GM12864 (cell line): ENCODE results near the gene ZNF763.
"Not testable (repeated sequence)": the region's sequence is repeated elsewhere in the genome, so short reads cannot be mapped to it uniquely, and the experiment has no call there.

ENCODE experiments used
- DNase-seq: peaks from one replicate; pipeline ENCODE4 v3.0.0-alpha.2; 2011; ENCODE audit warnings: low read depth
- H3K4me3 ChIP-seq: 2 replicates; pipeline ENCODE4 v1.5.1; 2011; ENCODE audit warnings: mild to moderate bottlenecking, low read depth, low read length, control low read depth
- TF ChIP-seq, protein P1 (sequence below): IDR thresholded peaks from 2 replicates; pipeline ENCODE4 v1.5.1; 2011; ENCODE audit warnings: low read depth, mild to moderate bottlenecking, moderate library complexity, low read length, control low read depth, inconsistent platforms; ENCODE audit errors: missing control alignments

The ZNF763 gene

DNA sequence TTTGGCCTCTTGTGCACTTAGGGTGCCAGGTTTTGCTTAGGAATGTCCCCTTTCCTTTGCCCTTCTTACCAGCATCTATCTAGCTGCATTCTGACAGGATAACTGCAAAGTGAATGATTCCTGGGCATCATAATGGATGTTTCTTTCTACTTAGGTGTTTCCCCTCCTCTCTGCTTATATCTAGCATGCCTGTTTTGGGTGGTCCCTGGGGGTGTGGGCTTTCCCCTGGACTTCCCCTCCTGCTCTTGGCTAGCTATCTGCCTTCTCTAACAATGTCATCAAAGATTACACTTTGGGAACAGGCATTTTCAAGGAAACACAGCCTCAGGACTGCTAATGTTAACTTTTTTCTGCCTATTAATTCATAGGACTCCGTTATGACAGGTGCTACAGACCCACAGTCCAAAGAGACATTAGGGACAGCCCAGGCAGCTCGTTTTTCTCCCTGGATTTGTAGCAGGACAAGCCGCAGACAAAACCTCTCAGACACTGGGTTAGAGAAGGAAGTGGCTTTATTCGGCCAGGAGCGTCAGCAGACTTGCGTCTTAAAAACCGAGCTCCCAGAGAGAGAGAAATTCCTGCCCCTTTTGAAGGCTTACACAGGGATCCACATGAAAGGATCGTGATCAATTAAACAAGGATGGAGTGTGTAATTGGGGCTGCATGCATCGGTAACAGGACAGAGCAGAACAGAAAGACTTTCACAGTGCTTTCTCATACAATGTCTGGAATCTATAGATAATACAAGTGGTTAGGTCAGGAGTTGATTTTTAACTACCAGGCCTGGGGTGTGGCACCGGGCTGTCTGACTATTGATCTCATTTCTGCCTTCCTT lies 22.6 kb upstream of the ZNF763 start:
- DNase-seq = no peak
- TF ChIP-seq, protein P1, sequence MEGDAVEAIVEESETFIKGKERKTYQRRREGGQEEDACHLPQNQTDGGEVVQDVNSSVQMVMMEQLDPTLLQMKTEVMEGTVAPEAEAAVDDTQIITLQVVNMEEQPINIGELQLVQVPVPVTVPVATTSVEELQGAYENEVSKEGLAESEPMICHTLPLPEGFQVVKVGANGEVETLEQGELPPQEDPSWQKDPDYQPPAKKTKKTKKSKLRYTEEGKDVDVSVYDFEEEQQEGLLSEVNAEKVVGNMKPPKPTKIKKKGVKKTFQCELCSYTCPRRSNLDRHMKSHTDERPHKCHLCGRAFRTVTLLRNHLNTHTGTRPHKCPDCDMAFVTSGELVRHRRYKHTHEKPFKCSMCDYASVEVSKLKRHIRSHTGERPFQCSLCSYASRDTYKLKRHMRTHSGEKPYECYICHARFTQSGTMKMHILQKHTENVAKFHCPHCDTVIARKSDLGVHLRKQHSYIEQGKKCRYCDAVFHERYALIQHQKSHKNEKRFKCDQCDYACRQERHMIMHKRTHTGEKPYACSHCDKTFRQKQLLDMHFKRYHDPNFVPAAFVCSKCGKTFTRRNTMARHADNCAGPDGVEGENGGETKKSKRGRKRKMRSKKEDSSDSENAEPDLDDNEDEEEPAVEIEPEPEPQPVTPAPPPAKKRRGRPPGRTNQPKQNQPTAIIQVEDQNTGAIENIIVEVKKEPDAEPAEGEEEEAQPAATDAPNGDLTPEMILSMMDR = no peak
- H3K4me3 ChIP-seq = no peak overlapping the region

DNA sequence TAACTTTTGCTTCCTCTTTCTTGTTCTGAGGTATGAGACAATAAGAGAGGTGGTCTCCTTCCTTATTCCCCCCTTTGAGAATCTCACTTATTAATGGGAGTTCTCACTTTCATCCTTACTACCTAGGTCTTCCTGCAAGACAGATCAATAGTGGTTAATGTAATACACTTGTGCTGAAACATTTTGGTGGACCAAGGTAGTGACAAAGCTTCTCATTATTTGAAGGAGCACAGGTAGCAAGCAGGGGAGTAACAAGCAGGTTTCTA lies 22.1 kb upstream of the ZNF763 start:
- no peak for DNase-seq
- TF ChIP-seq, protein P1 = no peak
- H3K4me3 ChIP-seq = no peak overlapping the region

DNA sequence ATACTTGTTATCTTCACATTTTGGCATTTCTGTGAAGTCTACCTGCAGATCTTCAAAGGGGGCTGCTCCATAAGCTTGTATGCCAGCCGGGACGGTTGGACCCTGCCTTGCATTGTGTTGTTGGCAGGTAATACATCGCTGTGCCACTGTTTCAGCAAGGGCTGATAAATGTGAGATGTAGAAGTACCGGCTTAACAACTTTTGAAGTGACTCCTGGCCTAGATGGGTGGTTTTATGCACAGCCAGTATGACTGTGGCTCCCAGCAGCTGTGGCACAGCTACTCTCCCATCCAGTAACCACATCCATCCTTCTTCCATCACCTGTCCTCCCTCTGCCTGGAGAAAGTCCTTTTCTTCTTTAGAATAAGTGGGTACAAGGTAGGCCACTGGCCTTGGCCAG lies 20.2 kb upstream of the ZNF763 start:
- TF ChIP-seq, protein P1 = no peak
- no peak for DNase-seq
- no peak overlapping the region for H3K4me3 ChIP-seq

DNA sequence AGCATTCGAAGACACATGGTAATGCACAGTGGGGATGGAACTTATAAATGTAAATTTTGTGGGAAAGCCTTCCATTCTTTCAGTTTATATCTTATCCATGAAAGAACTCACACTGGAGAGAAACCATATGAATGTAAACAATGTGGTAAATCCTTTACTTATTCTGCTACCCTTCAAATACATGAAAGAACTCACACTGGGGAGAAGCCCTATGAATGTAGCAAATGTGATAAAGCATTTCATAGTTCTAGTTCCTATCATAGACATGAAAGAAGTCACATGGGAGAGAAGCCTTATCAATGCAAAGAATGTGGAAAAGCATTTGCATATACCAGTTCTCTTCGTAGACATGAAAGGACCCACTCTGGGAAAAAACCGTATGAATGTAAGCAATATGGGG lies 16.2 kb upstream of the ZNF763 start:
- H3K4me3 ChIP-seq = no peak overlapping the region
- no peak for DNase-seq
- TF ChIP-seq, protein P1 = no peak

DNA sequence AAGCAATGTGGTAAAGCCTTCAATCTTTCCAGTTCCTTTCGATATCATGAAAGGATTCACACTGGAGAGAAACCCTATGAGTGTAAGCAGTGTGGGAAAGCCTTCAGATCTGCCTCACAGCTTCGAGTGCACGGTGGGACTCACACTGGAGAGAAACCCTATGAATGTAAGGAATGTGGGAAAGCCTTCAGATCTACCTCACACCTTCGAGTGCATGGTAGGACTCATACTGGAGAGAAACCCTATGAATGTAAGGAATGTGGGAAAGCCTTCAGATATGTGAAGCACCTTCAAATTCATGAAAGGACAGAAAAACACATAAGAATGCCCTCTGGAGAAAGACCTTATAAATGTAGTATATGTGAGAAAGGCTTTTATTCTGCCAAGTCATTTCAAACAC lies 15.6 kb upstream of the ZNF763 start:
- H3K4me3 ChIP-seq = no peak overlapping the region
- DNase-seq = no peak
- TF ChIP-seq, protein P1 = no peak

DNA sequence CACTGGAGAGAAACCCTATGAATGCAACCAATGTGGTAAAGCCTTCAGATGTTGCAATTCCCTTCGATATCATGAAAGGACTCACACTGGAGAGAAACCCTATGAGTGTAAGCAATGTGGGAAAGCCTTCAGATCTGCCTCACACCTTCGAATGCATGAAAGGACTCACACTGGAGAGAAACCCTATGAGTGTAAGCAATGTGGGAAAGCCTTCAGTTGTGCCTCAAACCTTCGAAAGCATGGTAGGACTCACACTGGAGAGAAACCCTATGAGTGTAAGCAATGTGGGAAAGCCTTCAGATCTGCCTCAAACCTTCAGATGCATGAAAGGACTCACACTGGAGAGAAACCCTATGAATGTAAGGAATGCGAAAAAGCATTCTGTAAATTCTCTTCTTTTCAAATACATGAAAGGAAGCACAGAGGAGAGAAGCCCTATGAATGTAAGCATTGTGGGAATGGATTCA lies 15.2 kb upstream of the ZNF763 start:
- DNase-seq, H3K4me3 ChIP-seq: not testable (repeated sequence)

DNA sequence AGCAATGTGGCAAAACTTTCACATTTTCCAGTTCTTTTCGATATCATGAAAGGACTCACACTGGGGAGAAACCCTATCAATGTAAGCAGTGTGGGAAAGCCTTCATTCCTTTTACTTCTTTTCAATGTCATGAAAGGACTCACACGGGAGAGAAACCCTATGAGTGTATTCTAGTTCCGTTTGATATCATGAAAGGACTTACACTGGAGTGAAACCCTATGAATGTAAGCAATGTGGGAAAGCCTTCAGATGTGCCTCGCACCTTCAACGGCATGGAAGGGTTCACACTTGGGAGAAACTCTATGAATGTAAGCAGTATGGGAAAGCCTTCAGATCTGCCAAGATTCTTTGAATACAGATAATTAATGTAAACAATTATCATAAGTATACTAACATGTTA lies 14.5 kb upstream of the ZNF763 start:
- TF ChIP-seq, protein P1 = no peak
- no peak overlapping the region for H3K4me3 ChIP-seq
- DNase-seq = no peak
